Measurements from ENCODE around the gene TRIM50. TPM values are rescaled to one million over a fixed set of nuclear protein-coding genes. Genes with fewer than 3 reads are reported as not detected.
"Not testable (repeated sequence)": the region's sequence is repeated elsewhere in the genome, so short reads cannot be mapped to it uniquely, and the experiment has no call there.

TRIM50 gene
- total RNA-seq, 1 donor from 2014 or later = 0.32 TPM

DNA sequence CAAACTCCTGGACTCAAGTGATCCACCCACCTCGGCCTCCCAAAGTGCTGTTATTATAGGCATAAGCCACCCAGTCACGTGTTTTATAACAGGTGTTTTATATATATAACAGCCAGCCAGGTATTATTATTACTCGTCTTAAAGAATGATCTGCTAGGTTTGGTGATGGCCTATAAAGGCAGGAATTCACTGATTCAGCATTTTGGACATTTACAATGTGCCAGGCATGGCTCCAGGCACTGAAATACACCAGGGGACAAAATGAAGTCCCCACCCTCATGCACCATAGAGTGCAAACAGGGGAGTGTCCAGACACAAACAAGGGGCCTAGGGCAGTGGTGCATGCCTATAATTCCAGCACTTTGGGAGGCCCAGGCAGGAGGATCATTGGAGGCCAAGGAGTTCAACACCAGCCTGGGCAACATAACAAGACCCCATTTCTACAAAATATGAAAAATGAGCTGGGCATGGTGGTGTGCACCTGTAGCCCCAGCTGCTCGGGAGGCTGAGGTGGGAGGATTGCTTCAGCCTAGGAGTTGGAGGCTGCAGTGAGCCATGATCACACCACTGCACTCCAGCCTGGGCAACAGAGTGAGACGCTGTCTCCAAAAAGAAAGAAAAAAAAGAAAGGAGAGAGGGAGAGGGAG is 4.3 kb downstream of the TRIM50 start:
- intact Hi-C loops (cut with DNase I); ATAC-seq; DNase-seq (ENCODE audit: missing footprints): not testable (repeated sequence)

DNA sequence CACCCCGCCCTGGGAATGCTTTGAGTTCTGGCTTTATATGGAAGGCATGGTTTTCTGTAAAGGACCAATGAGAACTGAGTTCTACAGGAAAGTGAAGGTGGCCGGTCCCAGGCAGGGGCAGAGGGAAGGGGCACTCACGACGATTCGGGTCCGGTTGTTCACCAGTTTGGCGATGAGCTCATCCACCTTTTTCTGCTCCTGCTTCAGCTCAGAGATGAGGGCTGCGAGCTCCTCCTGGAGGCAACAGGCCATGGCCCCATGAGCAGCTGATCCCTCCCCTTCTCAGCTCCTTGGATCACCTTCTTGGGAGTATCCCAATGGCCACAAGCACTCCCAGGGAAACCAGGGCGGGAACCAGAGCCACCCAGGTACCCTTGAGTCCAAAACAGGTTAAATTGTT is 7.9 kb downstream of the TRIM50 start:
- ATAC-seq; intact Hi-C loops (cut with DNase I); DNase-seq (ENCODE audit: missing footprints): not testable (repeated sequence)

DNA sequence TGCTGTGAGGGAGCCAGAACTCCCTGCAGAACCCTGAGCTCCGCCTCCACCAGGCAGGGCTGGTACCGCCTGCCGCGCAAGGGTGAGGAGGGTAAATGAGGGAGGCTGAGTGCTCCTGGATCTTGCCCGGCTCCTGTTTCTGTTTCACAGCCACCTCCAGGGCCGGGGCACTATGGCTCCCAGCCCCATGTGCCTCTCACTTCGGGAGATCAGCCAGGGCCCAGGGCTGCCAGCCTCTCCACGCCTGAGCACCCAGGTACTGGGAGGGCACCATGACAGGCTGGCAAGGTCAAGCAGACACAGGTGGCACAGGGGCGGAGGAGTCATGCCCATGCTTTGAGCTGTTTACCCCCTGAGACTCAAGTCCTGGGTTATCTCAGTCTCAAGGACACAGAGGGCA is 8.3 kb downstream of the TRIM50 start:
- DNase-seq (ENCODE audit: missing footprints); intact Hi-C loops (cut with DNase I); ATAC-seq: not testable (repeated sequence)

DNA sequence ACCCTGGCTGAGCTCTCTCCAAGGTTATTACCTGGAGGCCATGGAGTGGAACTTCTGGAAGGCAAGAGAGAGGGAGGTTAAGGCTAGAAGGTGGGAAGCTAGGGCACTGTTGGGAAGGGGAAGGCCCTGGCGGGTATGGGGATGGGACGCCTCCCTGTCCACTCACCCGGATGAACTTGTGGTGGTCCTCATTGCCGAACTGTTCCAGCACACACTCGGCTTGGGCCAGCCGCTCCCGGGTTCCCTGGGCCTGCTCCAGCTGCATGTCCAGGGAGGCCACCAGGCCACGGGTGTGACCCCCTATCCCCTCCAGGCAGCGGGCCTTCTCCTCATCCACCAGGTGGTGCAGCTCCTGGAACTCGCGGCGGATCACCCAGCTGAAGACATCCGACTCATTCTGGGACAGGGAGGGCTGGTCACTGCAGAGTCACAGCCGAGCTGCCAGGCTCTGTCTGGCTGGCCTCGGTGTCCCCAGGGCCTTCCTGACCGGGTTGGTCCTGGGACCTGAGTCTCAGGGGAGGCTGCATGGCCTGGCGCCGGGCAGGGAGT is 9.2 kb downstream of the TRIM50 start:
- ATAC-seq; DNase-seq (ENCODE audit: missing footprints); intact Hi-C loops (cut with DNase I): not testable (repeated sequence)

DNA sequence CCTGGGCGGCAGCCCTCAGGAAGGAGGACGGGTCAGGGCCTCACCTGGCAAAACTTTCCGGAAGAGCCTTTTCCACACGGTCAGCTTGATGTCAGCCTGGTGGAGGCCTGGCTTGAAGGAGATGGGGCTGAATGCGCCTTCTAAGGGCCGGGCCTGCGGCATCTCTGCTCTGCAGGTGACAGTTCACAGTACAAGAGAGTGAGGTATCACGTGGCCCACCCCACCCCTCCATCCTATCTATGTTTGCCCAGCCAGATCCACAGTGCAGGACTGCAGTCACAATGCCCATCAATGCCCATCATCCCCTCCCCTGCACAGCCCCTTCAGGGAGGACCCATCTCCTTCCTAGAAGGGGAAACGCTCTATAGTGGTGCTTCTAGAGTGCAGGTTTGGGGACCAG is 11.4 kb downstream of the TRIM50 start:
- ATAC-seq (no peak), DNase-seq (ENCODE audit: missing footprints) (no peak)
- intact Hi-C loops (cut with DNase I) = no loop called here

DNA sequence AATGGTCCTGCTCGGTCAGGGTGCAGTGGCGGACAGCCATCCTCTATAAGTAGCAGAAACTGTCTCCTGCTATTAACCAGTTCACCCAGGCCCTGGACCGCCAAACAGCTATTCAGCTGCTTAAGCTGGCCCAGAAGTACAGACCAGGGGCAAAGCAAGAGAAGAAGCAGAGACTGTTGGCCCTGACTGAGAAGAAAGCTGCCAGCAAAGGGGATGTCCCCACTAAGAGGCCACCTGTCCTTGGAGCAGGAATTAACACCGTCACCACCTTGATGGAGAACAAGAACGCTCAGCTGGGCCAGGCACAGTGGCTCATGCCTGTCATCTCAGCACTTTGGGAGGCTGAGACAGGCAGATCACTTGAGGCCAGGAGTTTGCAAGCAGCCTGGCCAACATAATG is 13.6 kb downstream of the TRIM50 start:
- no peak for DNase-seq (ENCODE audit: missing footprints)
- no peak for ATAC-seq
- intact Hi-C loops (cut with DNase I) = no loop called here

DNA sequence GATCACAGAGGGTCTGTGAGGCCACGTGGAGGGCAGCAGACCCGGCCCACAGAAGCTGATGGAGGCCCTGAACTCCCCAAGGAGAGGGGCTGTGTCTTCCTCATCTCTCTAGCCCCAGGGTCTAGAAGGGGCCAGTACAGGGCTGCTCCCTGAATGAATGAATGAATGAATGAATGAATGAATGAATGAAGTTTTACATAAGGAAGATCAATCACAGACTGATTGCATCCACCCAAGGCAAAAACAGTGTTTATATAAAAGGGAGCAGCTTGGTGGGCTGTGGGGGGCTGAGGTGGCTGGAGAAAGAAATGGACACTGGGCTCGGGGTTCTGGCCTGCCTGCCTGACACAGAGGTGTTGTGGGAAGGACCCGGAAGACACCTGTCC is 14.4 kb downstream of the TRIM50 start:
- DNase-seq (ENCODE audit: missing footprints) (no peak), ATAC-seq (no peak)
- intact Hi-C loops (cut with DNase I) = no loop called here

DNA sequence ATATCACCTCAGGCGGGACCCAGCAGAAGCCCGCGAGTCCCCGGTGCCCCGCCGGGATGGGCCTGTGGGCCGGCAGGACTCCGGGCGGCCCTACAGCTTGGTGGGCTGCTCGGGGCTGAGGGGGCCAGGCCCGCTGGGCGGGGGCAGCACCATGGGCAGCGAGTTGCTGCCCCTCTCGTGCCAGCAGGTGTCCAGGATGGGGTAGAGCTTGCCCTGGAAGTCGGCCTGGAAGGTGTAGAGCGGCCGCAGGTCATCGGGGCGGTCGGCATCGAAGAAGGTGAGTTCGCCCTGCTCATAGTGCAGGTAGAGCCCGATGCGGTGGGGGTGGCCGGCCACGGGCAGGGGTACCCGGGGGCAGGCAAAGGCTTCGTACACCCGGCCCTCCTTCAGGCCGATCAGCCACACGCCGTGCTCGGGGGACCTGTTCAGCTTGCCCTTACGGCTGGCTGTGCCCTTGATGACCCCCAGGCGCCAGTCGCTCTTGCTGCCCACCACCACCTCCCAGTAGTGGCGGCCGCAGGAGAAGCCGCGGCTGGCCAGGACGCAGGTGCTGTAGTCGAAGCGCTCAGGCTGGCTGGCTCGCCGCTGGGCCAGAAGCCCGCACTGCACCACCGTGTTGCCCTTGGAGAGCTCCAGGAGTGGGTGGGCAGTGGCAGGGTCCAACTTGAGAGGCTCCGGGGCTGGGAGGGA is 14.9 kb downstream of the TRIM50 start:
- ATAC-seq = no peak
- intact Hi-C loops (cut with DNase I) = no loop called here

DNA sequence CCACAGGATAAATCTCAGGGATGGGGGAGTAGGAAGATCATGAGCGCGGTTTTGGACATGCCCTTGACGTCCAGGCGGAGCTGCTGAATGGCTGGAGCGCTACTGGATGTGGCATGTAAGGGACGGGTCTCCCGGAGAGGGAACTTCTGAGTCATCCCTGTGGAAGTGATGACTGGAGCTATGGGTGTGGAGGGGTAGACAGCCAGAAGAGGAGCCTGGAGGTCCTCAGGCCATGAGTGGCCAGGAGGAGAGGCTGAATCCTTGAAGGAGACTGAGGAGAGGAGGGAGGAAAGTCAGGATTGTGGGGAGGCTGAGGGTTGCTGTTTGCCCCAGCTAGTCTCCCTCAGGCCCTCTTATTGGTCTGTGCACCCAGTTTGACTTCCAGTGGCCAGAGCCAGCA is 16.5 kb downstream of the TRIM50 start:
- ATAC-seq; intact Hi-C loops (cut with DNase I): not testable (repeated sequence)

More for the DNA sequence above, 14.9 kb downstream of the TRIM50 start:
- DNase-seq (ENCODE audit: missing footprints) = no peak

DNA sequence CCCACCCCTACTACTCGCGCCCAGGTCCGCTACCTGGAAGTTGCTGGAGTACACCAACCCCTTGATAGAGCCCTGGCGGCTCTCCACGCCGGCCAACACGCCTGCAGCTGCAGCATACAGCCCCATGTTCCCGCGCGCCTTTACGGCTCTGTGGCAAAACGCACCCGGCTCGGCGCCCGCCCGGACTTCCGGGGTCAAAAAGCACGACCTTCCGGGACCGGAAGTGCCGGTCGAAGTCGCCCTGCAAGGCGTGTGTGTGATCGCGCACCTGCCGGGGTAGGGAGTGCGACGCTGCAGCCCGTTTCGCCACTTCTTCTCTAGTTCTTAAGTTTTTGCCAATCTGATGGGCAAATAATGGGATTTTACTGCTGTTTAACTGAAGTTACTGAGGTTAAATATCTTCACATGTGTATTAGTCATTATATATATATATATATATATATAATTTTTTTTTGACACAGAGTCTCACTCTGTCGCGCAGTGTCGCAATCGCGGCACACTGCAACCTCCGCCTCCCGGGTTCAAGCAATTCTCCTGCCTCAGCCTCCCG is 19.1 kb downstream of the TRIM50 start, which contains the start of gene NSUN5:
NSUN5 (minus strand) TSS at position 162 of the 550 bp plus-strand sequence; CDS start at position 126, 36 bp downstream.
- ATAC-seq (peak; percentile 87), DNase-seq (ENCODE audit: missing footprints) (peak; percentile 96)
- intact Hi-C loops (cut with DNase I) = no loop called here

More for the DNA sequence above, 16.5 kb downstream of the TRIM50 start:
- not testable (repeated sequence) for DNase-seq (ENCODE audit: missing footprints)

DNA sequence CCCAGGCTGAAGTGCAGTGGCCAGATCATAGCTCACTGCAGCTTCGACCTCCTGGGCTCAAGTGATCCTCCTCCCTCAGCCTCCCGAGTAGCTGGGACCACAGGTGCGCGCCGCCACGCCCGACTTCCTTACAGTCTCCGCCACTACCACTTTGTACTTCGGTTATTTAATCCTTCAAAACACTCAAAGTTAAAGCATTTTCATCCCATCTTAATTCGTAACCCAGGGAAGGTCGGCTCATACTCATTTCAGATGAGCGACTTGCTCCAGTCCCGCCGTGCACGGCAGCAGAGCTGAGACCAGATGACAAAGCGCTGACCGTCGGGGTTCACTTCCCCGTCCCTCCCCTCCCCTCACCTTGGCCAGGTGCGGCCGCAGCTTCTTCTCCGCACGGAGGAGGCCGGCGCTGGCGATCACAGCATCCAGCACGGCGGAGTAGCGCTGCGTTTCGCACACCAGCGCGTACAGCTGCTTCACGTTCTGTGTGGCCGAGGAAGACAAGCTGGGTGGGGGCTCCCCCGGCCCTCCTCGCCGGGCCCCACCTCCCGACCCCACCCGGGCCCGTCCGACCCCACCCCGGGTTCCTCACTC is 19.7 kb downstream of the TRIM50 start:
- ATAC-seq (no peak), DNase-seq (ENCODE audit: missing footprints) (no peak)
- intact Hi-C loops (cut with DNase I) = no loop called here

DNA sequence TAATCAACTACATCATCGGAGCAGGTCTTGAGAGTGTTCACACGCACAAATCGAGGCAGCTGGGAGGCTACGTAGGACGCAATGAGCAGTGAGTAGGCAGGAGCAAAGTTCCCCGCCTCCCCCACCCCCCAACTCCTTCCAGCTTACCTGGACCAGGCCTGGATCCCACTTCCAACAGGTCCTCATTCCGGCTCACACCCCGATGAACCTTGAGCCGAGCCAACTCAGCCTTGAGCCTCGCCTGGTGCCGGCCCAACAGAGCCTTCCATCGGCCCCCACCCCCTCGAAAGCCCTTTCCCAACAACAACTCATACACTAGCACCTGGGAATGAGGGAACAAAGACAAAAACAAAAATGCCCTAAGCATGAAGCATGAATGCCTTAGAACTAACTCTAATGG is 20.4 kb downstream of the TRIM50 start:
- ATAC-seq (no peak), DNase-seq (ENCODE audit: missing footprints) (no peak)
- intact Hi-C loops (cut with DNase I) = no loop called here

DNA sequence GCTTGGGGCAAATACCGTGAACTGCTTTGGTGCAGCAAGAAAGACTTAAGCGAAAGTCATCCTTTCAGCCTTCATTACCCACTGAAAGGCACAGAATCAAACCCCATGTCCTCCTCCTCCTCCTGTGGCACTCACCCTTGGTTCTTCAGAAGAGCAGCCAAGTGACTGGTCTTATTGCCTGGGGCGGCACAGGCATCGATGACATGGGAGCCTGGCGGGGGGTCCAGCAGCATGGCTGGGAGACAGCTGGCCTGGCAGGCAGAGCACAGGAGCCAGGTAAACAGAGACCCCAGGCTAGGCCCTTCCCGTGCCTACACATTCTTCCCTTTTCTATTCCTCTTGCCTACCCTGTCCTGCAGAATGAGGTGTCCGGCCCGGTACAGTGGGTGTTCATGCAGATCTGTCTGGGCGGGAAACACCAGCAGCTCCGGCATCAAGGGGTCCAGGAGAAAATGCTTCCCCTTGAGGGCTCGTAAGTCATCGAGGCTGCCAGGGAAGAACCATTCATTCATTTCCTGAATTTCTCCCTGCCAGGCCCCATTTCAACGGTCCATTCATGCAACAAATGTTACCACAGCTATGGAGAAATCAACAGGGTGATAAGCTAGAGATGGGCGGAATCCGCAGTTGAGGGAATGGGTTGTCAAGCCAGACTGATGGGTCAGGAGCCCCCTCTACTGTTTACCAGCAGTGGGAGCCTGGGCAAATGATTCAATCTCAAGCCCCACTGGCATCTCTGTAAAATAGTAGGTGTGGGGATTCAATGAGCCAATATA is 23.1 kb downstream of the TRIM50 start:
- DNase-seq (ENCODE audit: missing footprints); ATAC-seq; intact Hi-C loops (cut with DNase I): not testable (repeated sequence)

DNA sequence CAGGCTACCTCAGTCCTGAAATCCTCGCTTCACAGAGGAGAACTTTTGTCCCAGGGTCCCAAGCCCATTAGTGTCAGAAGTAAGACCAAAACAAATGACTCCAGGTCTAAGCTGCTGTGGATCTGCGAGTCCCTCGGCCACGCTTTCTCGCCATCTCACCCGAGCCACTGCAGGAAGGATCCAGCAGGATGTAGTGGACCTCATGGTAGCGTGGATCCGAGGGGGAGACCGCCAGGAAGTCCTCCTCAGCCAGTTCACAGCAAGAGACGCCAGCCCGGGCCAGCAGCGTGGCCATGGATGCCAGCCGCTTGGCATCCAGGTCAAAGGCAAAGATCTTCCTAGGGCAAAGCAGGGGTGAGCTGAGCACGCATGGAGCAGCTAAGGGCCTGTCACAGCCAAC is 23.8 kb downstream of the TRIM50 start:
- no peak for DNase-seq (ENCODE audit: missing footprints)
- ATAC-seq = no peak
- intact Hi-C loops (cut with DNase I) = no loop called here

DNA sequence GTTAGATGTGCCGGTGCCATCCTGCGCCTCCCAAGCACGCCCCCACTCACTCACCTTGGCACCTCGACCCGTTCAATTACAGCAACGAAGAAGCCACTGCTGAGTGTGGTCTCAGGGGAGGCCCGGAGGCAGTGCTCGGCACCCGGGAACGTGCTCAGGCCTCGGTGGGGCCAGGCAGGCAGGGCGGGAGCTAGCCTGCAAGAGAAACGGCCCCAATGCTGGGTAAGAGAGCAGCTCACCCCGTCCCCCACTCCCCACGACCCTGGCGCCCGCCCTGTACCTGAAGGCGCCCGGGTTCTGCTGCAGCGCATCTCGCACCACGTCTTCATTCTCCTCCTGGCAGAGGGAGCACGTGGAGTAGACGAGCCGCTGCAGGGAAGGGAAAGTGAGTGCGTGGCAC is 24.3 kb downstream of the TRIM50 start:
- ATAC-seq (no peak), DNase-seq (ENCODE audit: missing footprints) (no peak)
- intact Hi-C loops (cut with DNase I) = no loop called here

DNA sequence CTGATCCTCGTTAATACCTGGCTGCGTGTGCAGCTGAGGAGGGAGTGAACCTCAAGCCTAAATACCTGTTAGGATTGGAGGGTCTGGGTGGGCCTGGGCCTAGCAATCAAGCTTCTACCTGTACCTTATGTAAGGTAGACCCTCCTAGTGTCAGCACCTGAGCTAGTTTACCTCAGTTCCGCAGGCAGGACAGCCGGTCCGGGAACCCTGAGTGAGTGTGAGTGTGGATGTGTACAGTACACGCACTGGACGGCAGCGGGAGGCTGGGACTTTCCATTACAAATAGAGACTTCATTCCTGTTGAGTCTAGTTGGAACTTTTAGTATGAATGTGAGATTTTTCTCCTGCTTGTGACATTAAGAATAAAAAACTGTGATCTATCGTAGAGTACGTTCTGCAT is 25.0 kb downstream of the TRIM50 start:
- intact Hi-C loops (cut with DNase I); DNase-seq (ENCODE audit: missing footprints); ATAC-seq: not testable (repeated sequence)

DNA sequence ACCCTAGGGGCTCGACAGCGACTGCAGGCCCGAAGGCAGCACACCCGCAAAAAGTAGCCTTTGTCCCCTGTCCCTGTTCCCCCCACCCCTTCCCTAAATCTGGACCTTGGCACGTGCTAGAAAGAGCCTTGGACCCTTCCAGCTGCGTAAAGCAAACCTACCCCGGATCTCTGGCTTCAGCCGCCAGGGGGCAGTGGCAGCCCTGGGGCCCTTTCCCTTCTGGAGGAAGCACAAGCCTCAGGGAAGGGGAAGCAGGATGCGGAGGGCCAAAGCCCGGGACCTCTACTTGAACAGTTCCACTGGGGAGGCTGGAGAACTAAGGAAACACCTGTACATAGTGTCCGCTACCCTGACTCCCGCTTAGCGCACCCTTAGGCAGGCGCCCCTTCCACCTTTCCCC is 26.8 kb downstream of the TRIM50 start:
- intact Hi-C loops (cut with DNase I); DNase-seq (ENCODE audit: missing footprints); ATAC-seq: not testable (repeated sequence)

DNA sequence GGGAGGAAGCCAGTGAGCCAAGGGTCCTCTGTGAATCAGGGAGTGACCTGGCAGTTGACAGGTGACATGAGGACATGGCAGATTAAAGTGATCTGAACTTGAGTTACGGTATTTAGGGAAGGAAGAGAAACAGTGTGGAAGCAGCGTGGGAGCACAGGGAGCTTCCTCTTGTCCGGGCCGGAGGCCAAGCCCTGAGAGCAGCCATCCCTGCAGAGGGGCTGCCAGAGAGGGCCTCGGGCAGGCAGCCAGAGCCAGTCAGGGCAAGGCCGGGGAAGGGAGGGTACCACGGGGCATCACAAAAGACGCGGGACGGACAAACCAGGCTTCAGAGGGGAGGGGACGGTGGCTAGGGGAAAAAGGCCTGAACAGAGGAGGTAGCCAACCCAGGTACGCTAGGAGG is 28.1 kb downstream of the TRIM50 start:
- DNase-seq (ENCODE audit: missing footprints); intact Hi-C loops (cut with DNase I): not testable (repeated sequence)
- ATAC-seq = peak; percentile 50

Data from Right ventricle myocardium inferior (tissue), 1 donor.